ENCODE measurements around the gene ZNF503.
A peak's percentile ranks its signal among the peaks of the same experiment; 100 is the strongest.

The ZNF503 gene

GRCh38 chr10:75430000-75430763 is 28.6 kb upstream of the ZNF503 start:
- Histone ChIP-seq H3K27me3 (ENCODE audit: low read depth, low read length) (no peaks in the 10 kb centered on the region), H3K4me1 (ENCODE audit: control insufficient read depth in 1 of 2, insufficient read depth in 2 of 2, low read length in 2 of 2) (peaks cover 0 to 34% of the 10 kb centered on the region in 2 donors), H3K9me3 (ENCODE audit: control insufficient read depth in 1 of 2, low read length in 2 of 2) (no peaks in the 10 kb centered on the region), H3K27ac (ENCODE audit: low read length) (no peak overlapping the region), H3K4me3 (ENCODE audit: low read depth in 1 of 2, low read length in 2 of 2) (peak overlapping the region in 1 of 2 donors; percentile 72), H3K36me3 (ENCODE audit: control insufficient read depth in 1 of 2, insufficient read depth in 2 of 2, low read length in 2 of 2) (no peaks in the 10 kb centered on the region)

DNA sequence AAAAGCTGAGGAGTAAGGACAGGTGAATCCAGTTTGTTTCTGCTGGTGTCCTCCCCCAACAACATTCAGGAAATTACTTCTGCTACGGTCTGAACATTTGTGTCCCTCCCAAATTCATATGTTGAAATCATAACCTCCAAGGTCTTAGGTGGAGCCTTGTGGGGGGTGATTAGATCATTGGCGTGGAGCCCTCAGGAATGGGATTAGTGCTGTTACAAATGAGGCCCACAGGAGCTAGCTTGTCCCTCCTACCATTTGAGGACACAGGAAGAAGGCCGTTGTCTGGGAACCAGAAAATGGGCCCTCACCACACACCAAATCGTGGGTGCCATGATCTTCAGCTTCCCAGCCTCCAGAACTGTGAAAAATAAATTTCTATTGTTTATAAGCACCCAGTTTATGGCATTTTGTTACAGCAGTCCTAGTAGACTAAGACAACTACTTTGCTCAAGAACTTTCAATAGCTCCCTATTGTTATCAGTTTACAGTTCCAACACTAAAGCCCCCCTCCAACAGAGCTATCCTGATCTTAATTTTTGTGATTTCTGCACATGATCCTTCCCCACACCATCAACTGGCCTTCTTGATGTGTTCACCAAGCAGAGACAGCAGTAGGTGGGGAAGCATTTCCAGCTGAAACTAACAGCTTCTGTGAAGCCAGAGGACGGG is 27.7 kb upstream of the ZNF503 start:
- no peaks in the 10 kb centered on the region for H3K36me3 ChIP-seq (ENCODE audit: control insufficient read depth in 1 of 2, insufficient read depth in 2 of 2, low read length in 2 of 2)
- no peaks in the 10 kb centered on the region for H3K27me3 ChIP-seq (ENCODE audit: low read depth, low read length)
- no peak overlapping the region for H3K4me3 ChIP-seq (ENCODE audit: low read depth in 1 of 2, low read length in 2 of 2)
- no peaks in the 10 kb centered on the region for H3K9me3 ChIP-seq (ENCODE audit: control insufficient read depth in 1 of 2, low read length in 2 of 2)
- no peak overlapping the region for H3K27ac ChIP-seq (ENCODE audit: low read length)
- peaks cover 0 to 34% of the 10 kb centered on the region in 2 donors for H3K4me1 ChIP-seq (ENCODE audit: control insufficient read depth in 1 of 2, insufficient read depth in 2 of 2, low read length in 2 of 2)

DNA sequence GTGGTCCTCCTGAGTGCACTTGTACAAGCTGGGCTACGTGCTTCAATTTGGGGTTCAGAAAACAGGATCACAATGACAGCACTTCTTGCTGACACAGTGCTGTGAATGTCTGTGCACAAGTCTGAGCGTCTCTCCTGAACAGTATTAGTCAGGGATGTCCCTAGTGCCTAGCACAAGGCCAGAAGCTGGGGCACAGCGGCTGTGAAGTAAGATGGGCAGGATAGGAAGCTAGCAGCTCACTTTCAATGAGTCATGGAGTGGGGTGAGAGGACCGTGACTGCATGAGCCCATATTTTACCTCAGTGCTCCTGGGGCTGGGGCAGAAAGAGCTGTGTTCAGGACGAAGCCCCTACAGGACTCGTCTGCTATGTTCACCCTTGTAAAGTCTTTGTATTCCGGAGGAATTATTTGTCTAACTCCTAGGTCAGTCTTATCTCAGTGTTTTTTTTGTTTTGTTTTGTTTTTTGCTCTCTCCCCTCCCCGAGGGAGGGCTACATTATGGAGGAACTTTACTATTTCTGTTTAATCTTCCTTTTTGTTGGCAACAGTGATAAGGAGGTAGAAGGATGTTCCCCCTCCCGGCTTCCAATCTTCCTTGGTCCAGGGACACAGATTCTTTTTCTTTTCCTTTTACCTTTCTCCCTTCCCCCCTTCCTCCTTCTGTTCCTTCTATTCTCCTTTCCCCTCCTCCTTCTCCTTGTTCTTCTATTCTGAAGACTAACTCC is 27.0 kb upstream of the ZNF503 start:
- Histone ChIP-seq H3K36me3 (ENCODE audit: control insufficient read depth in 1 of 2, insufficient read depth in 2 of 2, low read length in 2 of 2) (no peaks in the 10 kb centered on the region), H3K4me1 (ENCODE audit: control insufficient read depth in 1 of 2, insufficient read depth in 2 of 2, low read length in 2 of 2) (peaks cover 0 to 34% of the 10 kb centered on the region in 2 donors), H3K4me3 (ENCODE audit: low read depth in 1 of 2, low read length in 2 of 2) (no peak overlapping the region), H3K27ac (ENCODE audit: low read length) (no peak overlapping the region), H3K9me3 (ENCODE audit: control insufficient read depth in 1 of 2, low read length in 2 of 2) (no peaks in the 10 kb centered on the region), H3K27me3 (ENCODE audit: low read depth, low read length) (no peaks in the 10 kb centered on the region)

- no peaks in the 10 kb centered on the region for H3K36me3 ChIP-seq (ENCODE audit: control insufficient read depth in 1 of 2, insufficient read depth in 2 of 2, low read length in 2 of 2)
- no peak overlapping the region for H3K27ac ChIP-seq (ENCODE audit: low read length)
- no peaks in the 10 kb centered on the region for H3K9me3 ChIP-seq (ENCODE audit: control insufficient read depth in 1 of 2, low read length in 2 of 2)
- no peaks in the 10 kb centered on the region for H3K27me3 ChIP-seq (ENCODE audit: low read depth, low read length)
- no peak overlapping the region for H3K4me3 ChIP-seq (ENCODE audit: low read depth in 1 of 2, low read length in 2 of 2)
- H3K4me1 ChIP-seq (ENCODE audit: control insufficient read depth in 1 of 2, insufficient read depth in 2 of 2, low read length in 2 of 2) = peaks cover 0 to 34% of the 10 kb centered on the region in 2 donors
Observed at GRCh38 chr10:75427951-75428350, 26.4 kb upstream of the ZNF503 start.

DNA sequence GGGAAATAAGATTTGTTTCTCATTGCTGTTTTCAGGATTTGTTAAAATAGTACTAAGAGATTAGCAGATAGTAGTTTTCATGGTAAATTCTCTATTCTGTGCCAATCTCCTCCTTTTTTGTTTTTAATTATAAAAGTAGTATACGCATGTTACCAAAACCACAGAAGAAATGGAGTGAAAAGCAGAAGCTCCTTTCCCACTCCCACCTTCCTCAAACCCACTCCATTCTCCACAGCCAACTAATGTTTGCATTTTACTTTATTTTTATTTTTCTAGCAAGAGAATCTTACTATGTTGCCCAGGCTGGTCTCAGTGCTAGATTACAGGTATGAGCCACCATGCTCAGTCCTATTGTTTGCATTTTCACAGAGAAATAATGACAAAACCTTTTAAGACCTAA is 25.3 kb upstream of the ZNF503 start:
- H3K36me3 ChIP-seq (ENCODE audit: control insufficient read depth in 1 of 2, insufficient read depth in 2 of 2, low read length in 2 of 2) = no peaks in the 10 kb centered on the region
- no peaks in the 10 kb centered on the region for H3K9me3 ChIP-seq (ENCODE audit: control insufficient read depth in 1 of 2, low read length in 2 of 2)
- H3K27me3 ChIP-seq (ENCODE audit: low read depth, low read length) = no peaks in the 10 kb centered on the region
- peaks cover 0 to 27% of the 10 kb centered on the region in 2 donors for H3K4me1 ChIP-seq (ENCODE audit: control insufficient read depth in 1 of 2, insufficient read depth in 2 of 2, low read length in 2 of 2)
- no peak overlapping the region for H3K27ac ChIP-seq (ENCODE audit: low read length)
- H3K4me3 ChIP-seq (ENCODE audit: low read depth in 1 of 2, low read length in 2 of 2) = no peak overlapping the region

GRCh38 chr10:75425291-75426079 is 23.9 kb upstream of the ZNF503 start:
- no peaks in the 10 kb centered on the region for H3K9me3 ChIP-seq (ENCODE audit: control insufficient read depth in 1 of 2, low read length in 2 of 2)
- no peak overlapping the region for H3K27ac ChIP-seq (ENCODE audit: low read length)
- no peaks in the 10 kb centered on the region for H3K36me3 ChIP-seq (ENCODE audit: control insufficient read depth in 1 of 2, insufficient read depth in 2 of 2, low read length in 2 of 2)
- peaks cover 0 to 20% of the 10 kb centered on the region in 2 donors for H3K4me1 ChIP-seq (ENCODE audit: control insufficient read depth in 1 of 2, insufficient read depth in 2 of 2, low read length in 2 of 2)
- H3K4me3 ChIP-seq (ENCODE audit: low read depth in 1 of 2, low read length in 2 of 2) = no peak overlapping the region
- H3K27me3 ChIP-seq (ENCODE audit: low read depth, low read length) = no peaks in the 10 kb centered on the region

DNA sequence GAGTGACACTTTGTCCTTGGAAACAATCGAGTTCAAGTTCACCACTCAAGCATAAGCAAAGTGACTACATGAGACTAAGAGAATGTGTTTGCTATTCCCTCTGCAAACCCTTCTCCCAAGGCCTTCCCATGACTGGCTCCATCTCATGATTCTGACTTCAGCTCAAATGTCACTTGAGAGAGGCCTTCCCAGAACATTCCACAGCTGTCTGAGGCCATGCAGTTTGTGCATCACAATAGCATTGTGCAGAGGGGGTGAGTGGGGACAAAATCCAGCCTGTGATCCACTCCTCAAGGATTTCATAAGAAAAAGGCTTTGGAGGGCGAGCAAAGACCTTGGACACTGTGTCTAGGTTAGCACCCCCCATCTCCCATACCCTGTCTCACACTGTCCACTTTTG is 23.0 kb upstream of the ZNF503 start:
- Histone ChIP-seq H3K4me3 (ENCODE audit: low read depth in 1 of 2, low read length in 2 of 2) (no peak overlapping the region), H3K4me1 (ENCODE audit: control insufficient read depth in 1 of 2, insufficient read depth in 2 of 2, low read length in 2 of 2) (peaks cover 0 to 12% of the 10 kb centered on the region in 2 donors), H3K27me3 (ENCODE audit: low read depth, low read length) (no peaks in the 10 kb centered on the region), H3K36me3 (ENCODE audit: control insufficient read depth in 1 of 2, insufficient read depth in 2 of 2, low read length in 2 of 2) (no peaks in the 10 kb centered on the region), H3K9me3 (ENCODE audit: control insufficient read depth in 1 of 2, low read length in 2 of 2) (no peaks in the 10 kb centered on the region), H3K27ac (ENCODE audit: low read length) (no peak overlapping the region)

GRCh38 chr10:75422913-75423312 is 21.3 kb upstream of the ZNF503 start:
- H3K36me3 ChIP-seq (ENCODE audit: control insufficient read depth in 1 of 2, insufficient read depth in 2 of 2, low read length in 2 of 2) = no peaks in the 10 kb centered on the region
- H3K4me1 ChIP-seq (ENCODE audit: control insufficient read depth in 1 of 2, insufficient read depth in 2 of 2, low read length in 2 of 2) = peaks cover 0 to 4% of the 10 kb centered on the region in 2 donors
- no peak overlapping the region for H3K4me3 ChIP-seq (ENCODE audit: low read depth in 1 of 2, low read length in 2 of 2)
- no peaks in the 10 kb centered on the region for H3K27me3 ChIP-seq (ENCODE audit: low read depth, low read length)
- H3K27ac ChIP-seq (ENCODE audit: low read length) = no peak overlapping the region
- H3K9me3 ChIP-seq (ENCODE audit: control insufficient read depth in 1 of 2, low read length in 2 of 2) = no peaks in the 10 kb centered on the region

- Histone ChIP-seq H3K27me3 (ENCODE audit: low read depth, low read length) (no peaks in the 10 kb centered on the region), H3K9me3 (ENCODE audit: control insufficient read depth in 1 of 2, low read length in 2 of 2) (no peaks in the 10 kb centered on the region), H3K36me3 (ENCODE audit: control insufficient read depth in 1 of 2, insufficient read depth in 2 of 2, low read length in 2 of 2) (no peaks in the 10 kb centered on the region), H3K27ac (ENCODE audit: low read length) (no peak overlapping the region), H3K4me1 (ENCODE audit: control insufficient read depth in 1 of 2, insufficient read depth in 2 of 2, low read length in 2 of 2) (no peaks in the 10 kb centered on the region), H3K4me3 (ENCODE audit: low read depth in 1 of 2, low read length in 2 of 2) (no peak overlapping the region)
Observed at GRCh38 chr10:75418712-75419111, 17.1 kb upstream of the ZNF503 start.

GRCh38 chr10:75418293-75418692 is 16.7 kb upstream of the ZNF503 start:
- H3K9me3 ChIP-seq (ENCODE audit: control insufficient read depth in 1 of 2, low read length in 2 of 2) = no peaks in the 10 kb centered on the region
- H3K27me3 ChIP-seq (ENCODE audit: low read depth, low read length) = no peaks in the 10 kb centered on the region
- no peaks in the 10 kb centered on the region for H3K36me3 ChIP-seq (ENCODE audit: control insufficient read depth in 1 of 2, insufficient read depth in 2 of 2, low read length in 2 of 2)
- H3K27ac ChIP-seq (ENCODE audit: low read length) = no peak overlapping the region
- no peak overlapping the region for H3K4me3 ChIP-seq (ENCODE audit: low read depth in 1 of 2, low read length in 2 of 2)
- no peaks in the 10 kb centered on the region for H3K4me1 ChIP-seq (ENCODE audit: control insufficient read depth in 1 of 2, insufficient read depth in 2 of 2, low read length in 2 of 2)

DNA sequence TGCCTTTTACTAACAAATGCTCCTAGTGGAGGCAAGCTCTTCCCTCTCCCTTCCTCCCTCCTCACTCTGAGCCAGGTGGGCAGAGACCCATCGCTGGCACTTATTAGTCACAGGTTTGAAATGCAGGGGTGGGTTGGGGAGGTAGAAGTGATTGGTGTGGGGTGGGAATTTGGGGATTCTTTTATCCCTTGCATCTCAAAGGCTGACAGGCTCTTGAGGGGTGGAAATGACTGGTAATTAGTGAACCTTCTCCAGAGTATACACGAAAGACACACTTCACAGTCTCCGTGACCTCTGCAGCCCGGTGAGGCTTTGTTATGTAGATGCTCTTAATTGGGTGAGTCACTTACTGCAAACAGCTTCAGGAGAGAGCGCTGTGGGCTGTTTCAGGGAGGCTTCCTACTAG is 16.0 kb upstream of the ZNF503 start:
- H3K4me1 ChIP-seq (ENCODE audit: control insufficient read depth in 1 of 2, insufficient read depth in 2 of 2, low read length in 2 of 2) = no peaks in the 10 kb centered on the region
- no peaks in the 10 kb centered on the region for H3K27me3 ChIP-seq (ENCODE audit: low read depth, low read length)
- no peak overlapping the region for H3K27ac ChIP-seq (ENCODE audit: low read length)
- H3K4me3 ChIP-seq (ENCODE audit: low read depth in 1 of 2, low read length in 2 of 2) = no peak overlapping the region
- no peaks in the 10 kb centered on the region for H3K36me3 ChIP-seq (ENCODE audit: control insufficient read depth in 1 of 2, insufficient read depth in 2 of 2, low read length in 2 of 2)
- H3K9me3 ChIP-seq (ENCODE audit: control insufficient read depth in 1 of 2, low read length in 2 of 2) = no peaks in the 10 kb centered on the region

Data from muscle layer of duodenum (tissue), 2 donors.